IPS-20b (cell line): ENCODE results near the gene LRRC74B.
"Not testable (repeated sequence)": the region's sequence is repeated elsewhere in the genome, so short reads cannot be mapped to it uniquely, and the experiment has no call there.

ENCODE experiments used
- H3K27ac ChIP-seq: one replicate; pipeline ENCODE4 v1.5.1; 2013; ENCODE audit warnings: low read length
- H3K27me3 ChIP-seq: 2 replicates; pipeline ENCODE4 v1.6.1; 2013; ENCODE audit warnings: mild to moderate bottlenecking, low read length, inconsistent platforms; ENCODE audit not compliant: insufficient read depth
- H3K36me3 ChIP-seq: 2 replicates; pipeline ENCODE4 v1.6.1; 2013; ENCODE audit warnings: low read depth, mild to moderate bottlenecking, inconsistent platforms, low read length, moderate library complexity; ENCODE audit not compliant: insufficient read depth
- H3K4me1 ChIP-seq: 2 replicates; pipeline ENCODE4 v1.6.1; 2013; ENCODE audit warnings: mild to moderate bottlenecking, control low read depth, inconsistent platforms, low read length, moderate library complexity; ENCODE audit not compliant: insufficient read depth
- H3K4me3 ChIP-seq: 2 replicates; pipeline ENCODE4 v1.5.1; 2013; ENCODE audit warnings: mild to moderate bottlenecking, low read length, inconsistent platforms
- H3K9ac ChIP-seq: 2 replicates; pipeline ENCODE4 v1.6.1; 2013; ENCODE audit warnings: low read depth, mild to moderate bottlenecking, inconsistent platforms, low read length, moderate library complexity
- H3K9me3 ChIP-seq: 2 replicates; pipeline ENCODE4 v1.6.1; 2013; ENCODE audit warnings: mild to moderate bottlenecking, low read depth, low read length, inconsistent platforms; ENCODE audit not compliant: insufficient read depth

Gene LRRC74B

DNA sequence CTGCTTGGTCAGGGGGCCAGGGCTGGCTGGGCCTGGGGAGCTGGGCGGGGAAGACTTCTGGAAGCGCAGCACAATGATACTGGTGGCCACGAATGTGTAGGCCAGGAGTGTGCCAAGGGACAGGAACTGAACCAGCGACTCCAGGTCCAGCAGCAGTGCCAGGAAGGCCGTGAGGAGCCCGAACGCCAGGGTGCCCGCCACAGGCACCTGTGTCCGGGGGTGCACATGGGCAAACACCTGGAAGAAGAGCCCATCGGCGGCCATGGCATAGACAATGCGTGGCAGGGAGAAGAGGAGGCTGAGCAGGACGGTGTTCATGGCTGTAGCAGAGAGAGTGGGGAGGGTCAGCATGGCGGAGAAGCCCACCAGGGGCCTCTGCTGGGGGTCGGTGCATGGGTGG lies 15.7 kb upstream of the LRRC74B start:
- no peak overlapping the region for H3K4me3 ChIP-seq
- peaks cover 40% of the 10 kb centered on the region for H3K27me3 ChIP-seq
- no peaks in the 10 kb centered on the region for H3K4me1 ChIP-seq
- H3K9me3 ChIP-seq = no peaks in the 10 kb centered on the region
- no peaks in the 10 kb centered on the region for H3K36me3 ChIP-seq
- H3K27ac ChIP-seq = no peak overlapping the region
- H3K9ac ChIP-seq = no peak overlapping the region

DNA sequence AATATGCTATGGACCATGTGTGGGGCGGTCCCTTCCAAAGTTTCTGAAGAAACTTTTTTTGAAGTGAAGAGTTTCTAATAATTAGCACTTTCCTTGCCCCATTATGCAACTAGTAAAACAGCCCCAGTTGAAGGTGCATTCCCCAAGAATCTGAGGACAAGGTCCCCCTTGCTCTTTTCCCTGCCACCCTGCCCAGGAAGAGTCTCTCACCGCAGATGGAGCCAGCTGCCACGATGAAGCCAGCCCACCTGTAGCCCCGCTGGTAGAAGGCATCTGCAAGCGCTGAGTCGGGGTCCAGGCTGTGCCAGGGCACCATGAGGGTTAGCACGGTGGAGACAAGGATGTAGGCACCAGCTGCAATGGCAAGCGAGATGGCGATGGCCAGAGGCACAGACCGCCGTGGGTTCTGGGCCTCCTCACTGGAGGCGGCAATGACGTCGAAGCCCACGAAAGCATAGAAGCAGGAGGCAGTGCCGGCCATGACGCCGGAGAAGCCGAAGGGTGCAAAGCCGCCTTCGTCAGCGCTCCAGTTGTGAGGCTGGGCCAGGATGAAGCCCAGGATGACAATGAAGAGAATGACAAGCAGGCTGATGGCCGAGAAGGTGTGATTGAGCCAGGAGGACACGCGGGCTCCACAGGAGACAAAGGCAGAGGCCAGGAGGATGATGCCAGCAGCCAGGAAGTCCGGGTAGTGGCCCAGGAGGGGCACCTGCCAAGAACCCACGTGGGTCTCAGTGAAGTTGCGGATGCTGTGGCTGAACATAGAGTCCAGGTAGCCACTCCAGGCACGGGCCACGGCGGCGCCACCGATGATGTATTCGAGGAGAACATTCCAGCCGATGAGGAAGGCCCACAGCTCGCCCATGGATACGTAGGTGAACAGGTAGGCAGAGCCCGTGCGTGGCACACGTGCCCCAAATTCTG lies 14.9 kb upstream of the LRRC74B start:
- no peak overlapping the region for H3K27ac ChIP-seq
- no peaks in the 10 kb centered on the region for H3K9me3 ChIP-seq
- no peak overlapping the region for H3K4me3 ChIP-seq
- peaks cover 40% of the 10 kb centered on the region for H3K27me3 ChIP-seq
- no peaks in the 10 kb centered on the region for H3K36me3 ChIP-seq
- no peaks in the 10 kb centered on the region for H3K4me1 ChIP-seq
- no peak overlapping the region for H3K9ac ChIP-seq

DNA sequence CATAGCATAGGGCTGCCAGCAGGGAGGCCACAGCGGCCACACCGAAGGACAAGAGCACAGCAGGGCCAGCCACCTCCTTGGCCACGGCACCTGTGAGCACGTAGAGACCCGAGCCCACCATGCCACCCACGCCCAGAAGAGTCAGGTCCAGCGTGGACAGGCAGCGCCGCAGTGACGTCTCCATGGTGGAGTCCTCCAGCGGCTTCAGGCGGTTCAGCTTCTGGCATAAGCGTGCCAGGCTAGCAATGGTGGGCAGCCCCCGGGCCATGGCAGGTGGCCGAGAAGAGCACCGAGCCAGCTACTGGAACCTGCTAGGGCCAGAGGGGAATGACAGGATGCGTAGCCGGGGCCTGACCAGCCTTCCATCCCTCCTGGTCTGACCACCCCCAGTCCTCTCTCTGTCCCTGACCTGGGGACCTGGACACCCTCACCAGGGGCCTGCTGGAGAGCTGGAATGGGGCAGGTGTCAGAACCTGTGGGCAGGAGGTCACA lies 14.2 kb upstream of the LRRC74B start:
- Histone ChIP-seq H3K27me3 (peaks cover 40% of the 10 kb centered on the region), H3K27ac (no peak overlapping the region), H3K9me3 (no peaks in the 10 kb centered on the region), H3K36me3 (no peaks in the 10 kb centered on the region), H3K9ac (no peak overlapping the region), H3K4me1 (no peaks in the 10 kb centered on the region), H3K4me3 (peak overlapping the region; percentile 56; the same call in 1 of the 2 replicates)

DNA sequence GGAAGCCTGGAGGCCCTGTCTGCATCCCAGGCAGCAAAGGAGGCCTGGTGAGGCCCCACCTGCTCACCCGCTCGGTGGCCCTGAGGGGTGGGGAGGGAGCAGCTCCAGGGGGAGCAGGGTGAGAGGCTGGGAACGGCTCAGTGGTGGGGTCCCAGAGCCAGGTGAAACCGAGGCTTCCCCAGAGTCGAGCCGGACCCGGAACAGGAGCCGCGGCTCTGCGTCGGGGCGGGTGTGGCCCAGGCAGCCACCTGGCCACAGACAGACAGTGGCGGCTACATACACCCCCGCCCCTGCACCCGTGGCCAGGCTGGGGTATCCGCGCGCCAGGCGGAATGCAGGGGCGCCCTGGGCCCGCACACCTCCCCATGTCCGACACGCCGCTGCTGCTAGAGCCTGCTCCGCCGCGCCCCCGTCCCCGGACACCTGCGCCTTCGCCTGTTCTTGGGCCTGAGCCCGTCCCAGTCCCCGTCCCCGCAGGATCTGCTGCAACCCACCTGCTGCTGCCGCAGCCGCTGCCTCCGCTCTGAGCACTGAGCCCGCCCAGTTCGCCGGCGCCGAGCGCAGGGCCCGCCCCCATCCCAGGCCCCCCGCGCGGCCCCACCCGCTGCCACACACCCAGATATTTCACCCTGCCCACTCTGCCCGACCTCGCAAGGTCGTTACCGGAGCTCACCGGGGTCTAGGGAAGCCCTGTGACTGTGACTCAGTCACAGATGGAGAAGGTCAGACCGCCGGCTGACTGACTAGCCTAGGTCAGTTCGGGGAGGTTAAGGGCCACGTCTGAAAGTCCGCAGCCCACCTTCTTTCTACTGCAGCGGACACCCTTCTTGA lies 13.5 kb upstream of the LRRC74B start, which contains the start of gene SLC7A4:
TSS of gene SLC7A4 (minus strand) at position 525 of the 831 bp plus-strand sequence. CDS start 749 bp downstream, outside the sequence.
- no peaks in the 10 kb centered on the region for H3K9me3 ChIP-seq
- no peaks in the 10 kb centered on the region for H3K4me1 ChIP-seq
- H3K27ac ChIP-seq = no peak within 1 kb of the TSS
- H3K9ac ChIP-seq = no peak within 1 kb of the TSS
- peaks cover 40% of the 10 kb centered on the region for H3K27me3 ChIP-seq
- no peaks in the 10 kb centered on the region for H3K36me3 ChIP-seq
- H3K4me3 ChIP-seq = peak within 1 kb of the TSS; percentile 56

DNA sequence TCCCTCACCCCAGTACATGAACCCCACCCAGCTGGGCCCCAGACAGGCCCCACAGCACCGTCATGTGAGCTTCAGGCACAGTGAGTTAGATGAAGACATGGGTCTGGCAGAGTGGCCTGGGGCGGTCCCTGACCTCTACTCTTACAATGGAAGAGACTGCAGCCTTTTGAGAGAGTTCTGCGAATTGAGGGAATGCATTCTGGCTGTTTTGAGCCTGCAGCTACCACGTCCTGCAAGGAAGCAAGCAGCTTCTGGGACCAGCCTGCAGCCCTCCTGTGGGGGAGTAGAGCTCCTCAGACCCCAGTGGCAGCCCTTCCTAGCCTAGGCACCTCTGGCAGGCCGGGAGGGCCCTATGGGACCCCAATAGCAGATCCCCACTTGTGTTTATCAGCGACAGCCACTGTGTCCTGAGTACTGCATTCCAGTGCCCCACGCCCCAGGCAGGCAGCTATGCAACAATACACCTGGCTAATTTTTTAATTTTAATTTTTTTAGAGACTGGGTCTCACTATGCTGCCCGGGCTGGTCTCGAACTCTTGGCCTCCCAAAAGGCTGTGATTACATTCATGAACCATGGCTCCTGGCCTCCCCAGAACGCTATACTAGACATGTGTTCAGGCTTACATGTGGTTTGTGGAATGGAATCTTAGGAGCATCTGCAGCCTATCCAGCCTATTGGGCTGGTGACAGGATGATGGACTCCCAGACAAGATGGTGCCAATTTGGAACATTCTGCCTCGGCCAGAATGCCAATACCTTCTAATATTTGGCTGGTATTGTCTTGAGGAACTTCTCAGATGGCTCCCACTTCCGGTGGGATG lies 12.7 kb upstream of the LRRC74B start:
- H3K27ac ChIP-seq = no peak overlapping the region
- H3K4me1 ChIP-seq = no peaks in the 10 kb centered on the region
- no peak overlapping the region for H3K9ac ChIP-seq
- H3K9me3 ChIP-seq = no peaks in the 10 kb centered on the region
- H3K4me3 ChIP-seq = peak overlapping the region; percentile 56
- H3K36me3 ChIP-seq = no peaks in the 10 kb centered on the region
- peaks cover 40% of the 10 kb centered on the region for H3K27me3 ChIP-seq

DNA sequence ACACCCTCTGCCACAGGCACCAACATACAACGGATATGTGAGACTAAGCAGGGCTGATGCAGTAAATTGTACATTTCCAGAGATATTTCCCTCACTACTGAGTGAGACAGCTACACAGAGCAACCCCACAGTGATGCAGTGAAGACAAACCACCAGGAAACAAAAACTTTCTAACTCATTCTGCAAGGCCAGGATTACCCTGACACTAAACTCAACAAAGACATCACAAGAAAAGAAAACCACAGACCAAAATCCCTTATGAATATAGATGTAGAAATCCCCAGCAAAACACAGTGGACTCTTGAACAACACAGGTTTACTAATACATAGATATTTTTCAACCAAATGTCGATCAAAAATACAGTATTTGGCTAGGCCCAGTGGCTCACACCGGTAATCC lies 11.9 kb upstream of the LRRC74B start:
- Histone ChIP-seq H3K36me3 (no peaks in the 10 kb centered on the region), H3K9me3 (no peaks in the 10 kb centered on the region), H3K4me3 (no peak overlapping the region), H3K4me1 (no peaks in the 10 kb centered on the region), H3K27me3 (peaks cover 40% of the 10 kb centered on the region), H3K27ac (no peak overlapping the region), H3K9ac (no peak overlapping the region)

DNA sequence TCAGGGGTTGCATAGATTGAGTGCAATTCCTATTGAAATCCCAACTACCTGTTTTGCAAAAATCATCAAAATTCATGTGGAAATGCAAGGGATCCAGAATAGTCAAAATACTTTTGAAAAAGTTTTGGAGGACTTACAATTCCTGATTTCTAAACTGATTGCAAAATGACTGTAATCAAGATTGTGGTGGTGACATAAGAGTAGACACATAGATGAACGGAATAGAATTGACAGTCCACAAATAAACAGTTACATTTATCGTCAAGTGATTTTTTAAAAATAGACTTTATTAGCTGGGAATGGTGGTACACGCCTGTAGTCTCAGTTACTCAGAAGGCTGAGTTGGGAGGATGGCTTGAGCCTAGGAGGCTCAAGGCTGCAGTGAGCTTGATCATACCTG lies 10.8 kb upstream of the LRRC74B start:
- Histone ChIP-seq H3K36me3 (no peaks in the 10 kb centered on the region), H3K4me1 (no peaks in the 10 kb centered on the region)

DNA sequence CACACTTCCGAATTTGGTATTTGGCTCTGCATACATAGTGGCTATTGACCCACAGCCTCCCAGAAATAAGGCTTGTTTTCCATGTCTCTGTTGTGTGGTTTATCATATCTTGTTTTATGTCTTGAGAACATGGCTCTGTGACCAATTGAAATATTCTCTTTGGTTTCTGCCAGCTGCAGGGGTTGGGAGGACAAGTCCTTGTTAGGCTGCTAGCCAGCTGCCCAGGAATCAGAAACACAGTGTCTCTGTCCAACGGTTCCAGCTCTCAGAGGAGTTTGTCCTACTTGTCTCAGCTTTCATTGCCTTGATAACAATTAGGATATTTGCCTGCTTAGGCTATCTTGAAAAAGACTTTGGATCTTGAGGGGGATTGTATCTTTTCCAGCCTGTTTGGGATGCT lies 7.3 kb upstream of the LRRC74B start:
- no peaks in the 10 kb centered on the region for H3K4me1 ChIP-seq
- H3K36me3 ChIP-seq = no peaks in the 10 kb centered on the region
- H3K9ac ChIP-seq = no peak overlapping the region
- H3K27me3 ChIP-seq = peaks cover 9% of the 10 kb centered on the region
- no peak overlapping the region for H3K4me3 ChIP-seq
- no peak overlapping the region for H3K27ac ChIP-seq
- H3K9me3 ChIP-seq = no peaks in the 10 kb centered on the region

More for the DNA sequence above, 10.8 kb upstream of the LRRC74B start:
- Histone ChIP-seq H3K4me3 (no peak overlapping the region), H3K9ac (no peak overlapping the region), H3K9me3 (no peaks in the 10 kb centered on the region), H3K27ac (no peak overlapping the region), H3K27me3 (peaks cover 40% of the 10 kb centered on the region)

DNA sequence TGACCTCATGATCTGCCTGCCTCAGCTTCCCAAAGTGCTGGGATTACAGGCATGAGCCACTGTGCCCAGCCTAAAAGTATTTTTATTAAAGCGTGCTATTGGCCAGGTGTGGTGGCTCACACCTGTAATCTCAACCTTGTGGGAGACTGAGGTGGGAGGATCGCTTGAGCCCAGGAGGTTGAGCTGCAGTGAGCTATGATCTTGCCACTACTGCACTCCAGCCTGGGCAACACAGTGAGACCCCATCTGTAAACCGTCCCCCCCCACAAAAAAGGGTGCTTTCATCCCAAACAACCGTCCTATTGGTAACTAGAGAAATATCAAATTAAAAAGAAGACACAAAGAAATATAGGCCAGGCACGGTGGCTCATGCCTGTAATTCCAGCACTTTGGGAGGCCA lies 6.6 kb upstream of the LRRC74B start:
- H3K4me1 ChIP-seq, H3K4me3 ChIP-seq, H3K27ac ChIP-seq, H3K9ac ChIP-seq, H3K27me3 ChIP-seq, H3K9me3 ChIP-seq, H3K36me3 ChIP-seq: not testable (repeated sequence)

DNA sequence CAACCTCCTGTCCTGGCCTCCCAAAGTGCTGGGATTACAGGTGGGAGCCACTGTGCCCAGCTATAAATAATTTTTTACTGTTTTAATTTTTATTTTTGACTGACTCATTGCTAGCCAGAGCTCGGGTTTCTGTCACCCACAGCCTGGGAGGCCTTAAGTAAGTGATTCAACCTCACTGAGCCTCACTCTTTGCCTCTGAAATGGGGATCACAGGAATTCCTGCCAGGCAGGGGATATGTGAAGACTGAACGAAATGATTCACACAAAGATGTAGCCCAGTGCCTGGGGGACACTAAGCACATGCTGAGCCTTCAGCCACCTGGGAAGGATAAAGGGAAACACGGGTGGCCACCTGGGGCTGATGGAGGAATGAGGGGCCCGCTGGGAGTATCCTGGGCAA lies 3.8 kb upstream of the LRRC74B start:
- H3K9ac ChIP-seq = no peak overlapping the region
- H3K27ac ChIP-seq = no peak overlapping the region

More for the DNA sequence above, 3.8 kb upstream of the LRRC74B start:
- peaks cover 6% of the 10 kb centered on the region for H3K4me1 ChIP-seq
- no peaks in the 10 kb centered on the region for H3K9me3 ChIP-seq
- H3K27me3 ChIP-seq = peaks cover 21% of the 10 kb centered on the region
- H3K4me3 ChIP-seq = no peak overlapping the region
- no peaks in the 10 kb centered on the region for H3K36me3 ChIP-seq
